ENCODE measurements around the gene MISP. TPM values are rescaled to one million over a fixed set of nuclear protein-coding genes. Genes with fewer than 3 reads are reported as not detected.

MISP gene
- total and polyA plus RNA-seq, 2 of the 13 experiments (the other 11 are each of a cell fraction or from before 2014, with no cell fraction given) = 0.67 to 1.3 TPM

- TF ChIP-seq KLF11 (CRISPR knock-in tag; IDR thresholded peaks at IDR 0.05) (peak; percentile 27), PHF21A (CRISPR knock-in tag; IDR thresholded peaks at IDR 0.05) (peak; percentile 75; the same call in 1 of the 2 replicates), CBFB (CRISPR knock-in tag; IDR thresholded peaks at IDR 0.05) (peak; percentile 73; the same call in 1 of the 2 replicates), SMARCC2 (IDR thresholded peaks at IDR 0.05) (no peak), ATF1 (CRISPR knock-in tag; IDR thresholded peaks at IDR 0.05) (peak; percentile 83), MNT (IDR thresholded peaks at IDR 0.05) (peak; percentile 87), LBX2 (CRISPR knock-in tag; IDR thresholded peaks at IDR 0.05; ENCODE audit: borderline replicate concordance) (no peak), JDP2 (CRISPR knock-in tag; IDR thresholded peaks at IDR 0.05; ENCODE audit: borderline replicate concordance) (no peak), EP300 (IDR thresholded peaks at IDR 0.05; ENCODE audit: low read depth in 2 of 2, low read length in 2 of 2) (peak; percentile 0 to 66; a peak in 2 of 4 replicates), EP300 (CRISPR knock-in tag; IDR thresholded peaks at IDR 0.05; ENCODE audit: borderline replicate concordance) (no peak), GATAD2A (CRISPR knock-in tag; IDR thresholded peaks at IDR 0.05) (peak; percentile 54), ZGPAT (CRISPR knock-in tag; IDR thresholded peaks at IDR 0.05) (peak; percentile 92), ZNF558 (CRISPR knock-in tag; IDR thresholded peaks at IDR 0.05; ENCODE audit: borderline replicate concordance) (no peak), KMT2A (CRISPR knock-in tag; IDR thresholded peaks at IDR 0.05) (0 out of 2 replicates have a peak, but pooled peaks have one; percentile 46), ZNF737 (CRISPR knock-in tag; IDR thresholded peaks at IDR 0.05; ENCODE audit: borderline replicate concordance) (no peak), HIC2 (CRISPR knock-in tag; IDR thresholded peaks at IDR 0.05; ENCODE audit: low read depth) (peak; percentile 92), UBTF (CRISPR knock-in tag; IDR thresholded peaks at IDR 0.05) (peak; percentile 67), ZNF768 (CRISPR knock-in tag; IDR thresholded peaks at IDR 0.05) (no peak), SP4 (CRISPR knock-in tag; IDR thresholded peaks at IDR 0.05) (peak; percentile 95), ZSCAN31 (CRISPR knock-in tag; IDR thresholded peaks at IDR 0.05; ENCODE audit: low read depth) (0 out of 2 replicates have a peak, but pooled peaks have one; percentile 78)
Measured at GRCh38 chr19:796692-797527, 46.0 kb downstream of the MISP start, which contains the start of gene PTBP1 (continued).

All from HepG2 (cell line).